Upper lobe of left lung (tissue), 4 donors: ENCODE measurements around the gene ASTN1.

Experiments
- CTCF ChIP-seq, 6 experiments: fragments of 450-650 bp in 4 of 6; fragments of 200-600 bp in 2 of 6; sonication (generic) in 2 of 6; IDR thresholded peaks; one replicate each; pipeline ENCODE4 v1.5.1; 2016 to 2019; ENCODE audit warnings: antibody characterized with exemption in 6 of 6
- POLR2AphosphoS5 ChIP-seq, 2 donors: sonication (generic); formaldehyde crosslinking; IDR thresholded peaks; one replicate each; pipeline ENCODE4 v1.5.1; 2017; ENCODE audit warnings: antibody characterized with exemption in 2 of 2

GRCh38 chr1:176853503-176853902, 311.0 kb downstream of the ASTN1 start:
- TF ChIP-seq CTCF (IDR thresholded peaks at IDR 0.05) (no peak), POLR2AphosphoS5 (IDR thresholded peaks at IDR 0.05) (no peak)
